SH-SY5Y (cell line): Measurements from ENCODE around the gene MRPS14.

Experiments
- GATA2 ChIP-seq: IDR thresholded peaks from 2 replicates; pipeline ENCODE4 v1.6.1; 2011; ENCODE audit warnings: mild to moderate bottlenecking, low read depth, low read length
- GATA3 ChIP-seq: IDR thresholded peaks from 2 replicates; pipeline ENCODE4 v1.6.1; 2011; ENCODE audit warnings: low read depth, mild to moderate bottlenecking, low read length, moderate library complexity

GRCh38 chr1:175070818-175071217, 47.6 kb upstream of the MRPS14 start:
- TF ChIP-seq GATA2 = no peak
- TF ChIP-seq GATA3 = no peak
